ENCODE data around the gene CCNYL1.

GRCh38 chr2:207731138-207731537 is 19.7 kb downstream of the CCNYL1 start:
- TF ChIP-seq EZH2 (IDR thresholded peaks at IDR 0.05) (no peak), POLR2AphosphoS5 (IDR thresholded peaks at IDR 0.05; ENCODE audit: borderline replicate concordance, low read depth, low read length) (no peak), FOXP2 (optimal IDR thresholded peaks at IDR 0.05; ENCODE audit: control extremely low read depth, extremely low read length, insufficient read depth) (no peak)
